HG03571 (cell line): ENCODE data around the gene STPG1.

Experiments
- ATAC-seq: cut with Tn5 transposase; IDR thresholded peaks from one replicate; pipeline ENCODE4 v1.9.1; 2021; ENCODE audit not compliant: unreplicated experiment

STPG1 gene

GRCh38 chr1:24344090-24344742 lies 69.4 kb downstream of the STPG1 start:
- ATAC-seq = no peak

DNA sequence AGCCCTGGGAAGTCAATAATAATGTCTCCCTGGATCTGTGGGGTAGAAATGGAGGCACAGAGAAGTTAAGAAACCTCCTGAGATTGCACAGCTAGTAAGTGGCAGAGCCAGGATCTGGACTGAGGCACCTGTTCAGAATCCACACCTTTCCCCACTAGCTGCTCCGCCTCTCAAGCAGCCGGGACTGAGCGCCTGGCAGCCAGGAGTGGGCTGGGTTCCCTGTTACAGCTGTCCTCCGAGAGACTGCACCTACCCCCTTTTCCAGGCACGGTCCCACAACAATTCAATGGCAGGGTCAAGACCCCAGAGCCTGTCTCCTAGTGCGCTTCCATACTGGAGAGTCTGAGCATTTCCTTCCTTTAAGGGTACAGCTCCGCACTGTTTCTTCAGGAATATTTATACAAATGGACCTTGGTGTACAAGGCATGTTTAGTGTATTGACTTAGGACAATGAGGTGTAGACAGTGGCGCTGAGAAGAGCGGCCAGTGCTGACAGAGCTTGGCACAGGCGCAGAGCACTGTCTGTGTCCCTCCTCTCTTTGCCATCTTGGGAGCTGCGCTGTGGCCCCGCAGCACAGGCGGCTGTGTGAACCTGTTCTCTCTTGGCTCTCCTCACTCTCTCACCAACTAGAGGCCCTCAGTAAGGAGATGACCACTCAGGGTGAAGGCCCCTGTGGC lies 70.0 kb downstream of the STPG1 start:
- ATAC-seq = no peak

DNA sequence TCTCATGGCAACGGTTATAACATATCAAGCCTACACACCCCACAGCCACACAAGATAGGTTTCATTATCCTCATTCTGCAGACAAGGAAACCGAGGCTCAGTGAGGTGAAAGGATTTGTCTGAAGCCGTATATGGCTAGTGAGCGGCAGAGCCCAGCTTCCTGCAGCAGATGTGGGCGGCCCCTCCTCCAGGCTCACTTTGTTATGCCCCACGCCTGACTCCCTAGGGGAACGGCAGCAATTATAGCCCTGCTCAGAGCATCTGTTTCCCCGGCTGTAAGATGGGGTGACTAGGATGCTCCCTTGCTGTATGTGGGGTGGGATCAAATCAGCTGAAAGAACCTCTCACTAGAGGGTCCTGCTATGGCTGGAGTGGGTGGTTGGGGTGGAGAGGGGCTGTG lies 72.3 kb downstream of the STPG1 start:
- ATAC-seq = no peak

GRCh38 chr1:24340770-24341169 lies 72.8 kb downstream of the STPG1 start:
- ATAC-seq = no peak

- ATAC-seq = no peak
These were observed 73.6 kb downstream of the STPG1 start for GRCh38 chr1:24339996-24340395.

DNA sequence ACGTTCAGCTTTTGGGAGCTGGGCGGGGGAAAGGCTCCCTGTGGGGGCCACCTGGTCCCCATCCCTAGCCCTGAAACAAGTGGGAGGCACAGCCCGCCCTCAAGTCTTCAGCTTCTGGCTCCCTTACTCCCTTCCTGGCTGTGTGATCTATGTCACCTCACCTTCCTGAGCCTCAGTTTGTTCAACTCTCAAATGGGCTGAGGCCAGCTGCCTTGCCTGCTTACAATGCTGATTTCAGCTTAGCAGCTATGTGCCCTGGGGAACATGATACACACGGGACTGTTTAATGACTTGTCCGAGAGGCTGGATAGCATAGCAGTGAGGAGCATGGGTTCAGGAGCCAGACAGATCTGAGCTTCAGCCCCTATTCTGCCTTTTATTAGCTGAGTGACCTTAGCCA lies 75.1 kb downstream of the STPG1 start:
- no peak for ATAC-seq

GRCh38 chr1:24337455-24337854 lies 76.1 kb downstream of the STPG1 start:
- ATAC-seq = no peak

GRCh38 chr1:24336075-24336474 lies 77.5 kb downstream of the STPG1 start:
- no peak for ATAC-seq

DNA sequence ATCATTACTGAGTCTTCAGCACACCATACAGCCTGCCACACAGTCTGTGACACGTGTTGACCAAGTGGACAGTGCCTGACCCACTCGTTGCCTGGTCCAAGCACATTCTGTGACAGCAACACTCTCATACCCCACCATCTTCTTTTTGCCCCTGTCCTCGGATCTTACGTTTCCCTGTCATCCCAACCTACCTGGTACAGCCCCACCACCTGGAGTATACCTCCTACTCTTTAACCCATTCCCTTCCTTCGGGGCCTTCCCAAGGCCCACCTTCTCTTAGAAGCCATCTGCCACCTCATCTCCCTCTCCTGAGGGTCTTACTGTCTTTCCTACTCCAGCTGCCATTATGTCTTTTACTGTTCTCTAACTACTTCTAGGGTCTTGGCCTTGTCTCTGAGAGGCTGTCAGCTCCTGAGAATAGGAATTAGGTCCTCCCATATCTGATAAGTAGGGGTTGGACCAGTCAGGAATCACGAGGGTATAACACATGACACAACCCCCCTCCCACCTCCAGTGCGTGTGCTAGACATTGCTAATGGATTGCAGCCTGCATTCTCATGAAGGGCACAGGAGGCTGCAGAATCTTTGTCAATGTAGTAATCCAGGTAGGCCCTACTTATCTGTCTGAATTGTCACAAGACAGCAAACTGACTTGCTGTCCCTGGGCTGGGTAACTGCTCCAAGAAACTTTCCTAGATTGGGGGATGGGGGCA lies 81.5 kb downstream of the STPG1 start:
- no peak for ATAC-seq

DNA sequence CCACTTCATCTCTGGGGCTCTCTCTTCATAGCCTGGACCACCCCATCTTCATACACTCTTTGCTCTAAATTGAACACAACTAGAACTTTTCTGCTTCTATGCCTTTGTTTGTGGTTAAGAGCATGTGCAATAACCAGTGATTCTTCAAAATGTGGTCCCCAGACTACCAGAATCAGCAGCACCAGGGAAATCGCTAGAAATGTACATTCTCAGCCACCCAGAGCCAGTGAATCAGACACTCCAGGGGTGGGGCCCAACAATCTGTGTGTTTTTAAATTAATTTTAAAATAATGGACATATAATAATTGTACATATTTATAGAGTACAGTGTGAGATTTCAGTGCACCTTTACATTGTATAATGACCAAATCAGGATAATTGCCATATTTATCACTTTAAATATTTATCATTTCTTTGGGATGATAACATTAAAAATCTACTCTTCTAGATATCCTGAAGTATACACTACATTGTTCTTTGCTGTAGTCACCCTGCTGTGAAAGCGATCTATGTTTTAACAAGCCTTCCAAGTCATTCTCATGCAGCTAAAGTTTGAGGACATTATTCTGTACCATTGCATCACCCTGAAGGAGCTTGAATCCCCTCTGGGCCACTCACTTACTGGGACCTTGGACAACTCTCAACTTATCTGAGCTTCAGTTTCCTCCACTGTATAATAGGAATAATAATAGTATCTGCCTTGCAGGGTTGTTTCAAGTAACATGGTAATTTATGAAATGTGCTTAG lies 83.6 kb downstream of the STPG1 start:
- ATAC-seq = no peak

DNA sequence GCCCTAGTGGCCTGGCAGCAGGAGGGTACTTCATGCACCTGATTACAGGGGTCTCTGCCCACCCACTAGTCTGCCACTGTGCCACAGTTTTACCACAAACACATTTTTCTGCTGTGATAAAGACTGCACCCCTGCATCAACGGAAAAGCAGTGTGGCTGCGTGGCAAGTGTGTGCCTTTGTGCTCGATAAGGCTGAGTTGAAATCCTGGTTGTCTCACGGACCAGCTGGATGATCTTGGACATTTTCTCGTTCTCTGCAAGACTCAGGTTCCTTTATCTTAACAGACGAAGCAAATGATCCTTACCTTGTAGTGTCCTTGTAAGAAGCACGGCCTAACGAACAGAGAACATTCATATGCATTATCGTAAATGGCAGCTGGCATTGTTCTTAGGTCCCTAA lies 84.3 kb downstream of the STPG1 start:
- ATAC-seq = no peak

DNA sequence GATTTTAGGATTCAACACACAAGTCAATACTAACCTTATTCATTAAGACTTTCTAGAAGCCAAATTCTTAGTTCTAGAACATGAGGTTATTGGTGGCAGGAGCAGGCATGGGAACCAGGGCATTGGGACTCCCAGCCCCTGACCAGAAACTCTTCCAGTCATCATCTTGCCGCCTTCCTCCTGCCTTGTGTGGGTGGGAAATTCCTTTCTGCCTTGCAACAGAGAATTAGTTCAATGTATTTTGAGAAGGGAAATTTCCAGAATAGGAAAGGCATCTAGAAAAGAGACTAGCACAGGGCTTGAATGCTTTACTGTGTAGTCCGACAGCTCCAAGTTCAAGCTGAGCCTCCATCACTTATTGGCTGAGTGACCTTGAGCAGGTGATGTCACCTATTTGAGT lies 85.7 kb downstream of the STPG1 start:
- no peak for ATAC-seq

GRCh38 chr1:24327486-24327885 lies 86.1 kb downstream of the STPG1 start:
- ATAC-seq = no peak

- ATAC-seq = no peak
These were observed 87.8 kb downstream of the STPG1 start for GRCh38 chr1:24325587-24326449.

DNA sequence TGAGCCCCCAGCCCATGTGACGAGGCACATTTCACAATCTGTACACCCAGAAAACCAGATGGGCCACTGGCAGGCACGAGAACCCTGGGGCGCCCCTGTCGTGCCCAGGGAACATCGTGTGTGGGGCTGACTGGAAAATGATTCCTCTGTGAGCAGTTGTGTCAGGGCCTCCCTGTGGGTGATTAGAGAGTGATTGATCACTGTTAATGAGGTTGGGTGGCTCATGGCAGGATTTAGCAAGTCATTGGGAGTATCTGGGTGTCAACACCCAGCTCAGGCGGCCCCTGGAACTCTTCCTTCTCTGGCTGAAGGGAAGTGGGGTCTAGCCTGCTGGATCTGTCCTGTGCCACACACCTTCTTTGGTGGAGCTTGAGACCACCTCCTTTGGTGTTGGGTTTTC lies 88.7 kb downstream of the STPG1 start:
- no peak for ATAC-seq

DNA sequence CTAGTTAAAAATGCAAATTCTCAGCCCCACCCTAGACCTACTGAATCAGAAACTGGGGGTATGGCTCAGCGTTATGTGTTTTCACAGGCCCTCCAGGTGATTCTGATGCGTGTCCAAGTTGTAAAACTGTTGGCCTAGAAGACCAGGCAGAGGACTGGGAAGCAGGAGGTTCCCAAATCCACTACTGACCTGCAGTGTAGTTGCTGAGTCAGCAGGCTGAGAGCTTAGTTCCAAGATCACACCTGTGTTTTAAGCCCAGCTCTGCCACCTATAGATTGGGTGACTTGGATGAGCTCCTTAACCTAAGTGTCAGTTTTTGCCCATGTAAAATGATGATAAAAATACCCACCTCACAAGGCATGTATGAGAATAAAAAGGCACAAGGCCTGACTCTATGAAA lies 90.3 kb downstream of the STPG1 start:
- ATAC-seq = no peak

- ATAC-seq = no peak
These were observed 91.0 kb downstream of the STPG1 start for GRCh38 chr1:24322470-24323177.

GRCh38 chr1:24321697-24322469 lies 91.7 kb downstream of the STPG1 start:
- ATAC-seq = peak; percentile 52

DNA sequence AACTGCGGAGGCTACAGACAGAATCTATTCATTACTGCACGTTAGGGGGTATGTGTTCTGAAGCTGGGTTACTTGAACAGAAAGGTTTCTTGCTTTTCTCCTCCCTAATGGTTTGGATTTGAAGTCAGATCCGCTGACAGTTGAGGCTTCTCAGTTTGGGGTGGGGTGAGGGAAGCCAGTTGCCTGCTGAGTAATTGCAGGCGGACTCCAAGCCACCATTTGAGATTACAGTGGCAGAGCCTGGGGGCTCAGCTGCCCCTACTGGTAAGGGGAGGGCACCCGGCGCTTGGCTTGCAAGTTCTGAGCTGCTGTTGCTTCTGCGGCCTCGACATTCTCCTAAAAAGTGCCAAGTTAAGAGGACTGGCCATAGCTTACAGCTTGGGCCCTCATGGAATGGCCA lies 92.5 kb downstream of the STPG1 start:
- no peak for ATAC-seq
